Non-pigmented ciliary epithelial cell (primary cell): ENCODE measurements around the gene CYFIP2.
"Not testable (repeated sequence)": the region's sequence is repeated elsewhere in the genome, so short reads cannot be mapped to it uniquely, and the experiment has no call there.

Source experiments
- DNase-seq: peaks from one replicate; pipeline ENCODE4 v3.0.0-alpha.2; 2010; ENCODE audit warnings: low read depth

Gene CYFIP2

DNA sequence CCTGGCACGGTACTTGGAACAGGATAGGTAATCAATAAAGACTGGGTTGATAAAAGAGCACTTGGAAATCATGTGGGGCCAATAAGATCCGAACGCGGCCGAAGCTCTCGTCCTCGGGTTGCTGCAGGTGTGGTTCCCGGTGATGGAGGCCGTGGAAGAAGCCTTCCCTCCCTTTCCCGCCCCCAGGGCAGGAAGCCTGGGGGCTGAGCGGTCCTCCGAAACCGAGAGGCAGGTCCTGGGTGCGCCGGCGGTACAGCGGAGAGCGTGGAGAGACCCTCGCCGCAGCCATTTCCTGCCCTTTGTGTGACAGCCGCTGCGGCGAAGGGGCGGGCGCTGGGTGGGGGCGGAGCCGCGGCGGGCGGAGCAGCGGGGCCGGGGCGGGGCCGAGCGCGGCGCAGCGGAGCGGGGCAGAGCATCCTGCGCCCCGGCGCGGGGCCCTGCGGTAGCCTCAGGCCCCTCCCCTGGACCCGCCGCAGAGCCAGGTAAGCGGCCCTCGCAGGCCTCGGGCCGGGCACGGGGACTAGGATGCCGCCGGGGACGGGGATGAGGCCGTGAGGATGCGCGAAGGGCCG is at the start of gene CYFIP2:
Gene CYFIP2 (plus strand): TSS at position 410 of the 572 bp plus-strand sequence. CDS start 19,239 bp downstream, outside the sequence.
- no peak for DNase-seq

DNA sequence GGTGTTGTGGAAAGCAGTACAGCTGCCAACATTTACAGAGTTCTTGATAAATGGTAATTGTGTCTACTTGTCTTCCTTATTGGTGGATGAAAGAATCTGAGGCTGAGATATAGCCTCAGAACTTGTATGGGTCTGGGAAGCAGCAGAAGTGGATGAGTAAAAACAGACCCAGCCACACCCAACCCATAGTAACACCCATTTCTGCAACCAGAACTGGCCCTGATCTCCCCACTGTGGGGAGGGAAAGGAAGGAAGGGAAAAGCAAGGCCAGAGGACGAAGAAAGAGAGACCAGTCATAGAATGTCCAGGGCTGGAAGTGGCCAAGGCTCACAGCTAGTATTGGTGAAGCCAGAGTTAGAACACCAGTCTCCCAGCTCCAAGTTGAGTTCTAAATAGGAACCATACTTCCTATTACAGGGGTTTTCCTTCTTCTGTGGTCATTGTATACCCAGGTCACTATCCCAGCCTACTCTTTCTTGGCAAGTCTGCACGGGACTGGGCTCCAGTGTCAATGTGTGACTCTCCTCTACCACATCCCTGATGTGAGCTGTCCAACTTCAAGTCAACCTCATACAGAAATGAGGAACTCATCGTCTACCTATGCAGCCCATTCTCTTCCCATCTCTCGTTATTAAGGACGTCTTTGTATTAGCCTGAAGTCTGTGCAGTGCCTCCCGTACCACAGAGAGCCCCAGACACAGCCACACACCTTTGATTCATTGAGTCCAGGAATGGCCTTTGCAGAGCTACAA is 49.4 kb upstream of the CYFIP2 start:
- DNase-seq: no peak

DNA sequence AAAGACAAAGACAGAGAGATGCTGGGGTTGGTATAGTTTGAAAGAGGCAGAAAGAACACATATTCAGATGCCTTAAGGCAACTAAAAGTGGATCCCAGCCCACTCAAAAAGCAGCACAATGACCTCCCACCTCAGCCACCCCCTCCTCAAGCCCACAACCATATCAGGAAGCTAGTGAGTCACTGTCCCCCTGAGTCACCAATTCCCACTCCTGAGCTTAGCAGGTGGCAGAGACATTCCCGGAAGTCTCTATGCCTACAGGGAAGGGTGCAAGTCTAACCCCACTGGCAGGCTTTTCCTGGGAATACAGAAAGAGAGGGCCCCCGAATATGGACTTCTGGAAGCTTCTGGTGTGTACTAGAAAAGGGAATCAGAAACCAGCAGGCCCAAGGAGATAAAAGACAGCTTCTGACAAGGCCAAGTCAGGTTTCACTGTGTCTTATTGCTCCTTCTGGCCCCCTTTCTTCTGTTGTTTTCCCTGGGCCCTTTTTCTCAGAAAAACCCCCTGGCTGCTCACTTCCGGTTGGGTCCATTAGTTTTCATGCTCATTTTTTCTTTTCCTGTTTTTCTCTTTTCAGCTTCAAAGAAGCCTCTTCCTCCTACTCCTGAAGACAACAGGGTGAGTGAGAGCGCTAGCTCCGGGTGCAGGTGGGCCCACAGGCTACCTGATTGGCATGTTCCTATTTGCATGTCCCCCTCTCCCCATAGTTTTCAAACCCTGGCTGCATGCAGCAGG is 48.5 kb upstream of the CYFIP2 start:
- DNase-seq: no peak

DNA sequence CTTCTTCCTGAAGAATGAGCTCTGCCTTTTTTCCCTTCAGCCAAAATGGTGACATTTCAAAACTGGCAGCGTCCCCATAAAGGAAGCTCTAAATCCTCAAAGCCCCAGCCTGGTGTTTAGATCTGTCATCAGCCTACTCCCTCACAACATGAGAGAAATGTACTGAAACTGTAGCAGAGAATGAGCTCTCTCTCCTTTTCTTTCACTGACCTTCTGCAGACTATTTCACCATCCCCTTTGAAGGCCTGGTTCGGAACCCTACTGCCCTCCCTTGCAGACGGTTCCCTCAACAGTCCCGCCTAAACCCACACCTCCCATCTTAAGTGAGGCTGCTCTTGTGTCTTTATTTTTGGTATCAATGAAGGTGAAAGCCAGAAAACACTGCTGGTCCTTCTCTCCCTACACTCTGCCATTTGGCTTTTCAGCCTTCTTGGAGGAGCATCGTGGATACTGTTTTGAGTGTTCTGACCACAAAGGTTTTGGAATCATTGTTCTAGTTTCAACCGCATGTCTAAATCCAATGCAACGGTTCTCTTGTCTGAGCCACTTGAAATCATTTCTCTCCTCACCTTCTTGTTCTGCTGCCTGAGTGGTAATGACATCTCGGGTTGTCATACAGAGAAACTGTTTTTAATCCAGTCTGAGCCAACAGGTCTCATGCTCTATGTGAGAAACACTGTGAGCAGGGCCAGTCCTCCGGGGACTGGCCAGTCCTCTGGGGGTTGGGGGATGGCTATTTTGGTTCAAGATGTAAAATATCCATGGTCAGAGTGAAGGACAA is 46.2 kb upstream of the CYFIP2 start:
- DNase-seq: no peak

DNA sequence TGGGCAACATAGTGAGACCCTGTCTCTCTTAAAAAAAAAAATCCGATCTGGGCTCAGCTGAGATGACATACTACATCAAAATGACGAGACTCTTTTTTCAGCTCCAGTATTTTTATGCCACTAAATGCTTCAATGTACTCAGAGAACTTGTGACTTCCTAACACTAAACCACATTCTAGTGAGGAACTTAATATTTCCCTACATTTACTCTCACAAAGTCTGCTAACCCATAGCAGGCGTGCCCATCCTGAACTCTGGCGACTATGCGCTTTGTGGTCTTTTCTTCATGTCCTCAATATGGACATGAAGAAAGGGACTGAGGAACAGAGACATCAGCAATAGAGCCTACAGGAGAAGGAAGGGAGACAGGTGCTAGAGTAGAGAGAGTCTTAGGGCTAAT is 44.0 kb upstream of the CYFIP2 start:
- DNase-seq: no peak

DNA sequence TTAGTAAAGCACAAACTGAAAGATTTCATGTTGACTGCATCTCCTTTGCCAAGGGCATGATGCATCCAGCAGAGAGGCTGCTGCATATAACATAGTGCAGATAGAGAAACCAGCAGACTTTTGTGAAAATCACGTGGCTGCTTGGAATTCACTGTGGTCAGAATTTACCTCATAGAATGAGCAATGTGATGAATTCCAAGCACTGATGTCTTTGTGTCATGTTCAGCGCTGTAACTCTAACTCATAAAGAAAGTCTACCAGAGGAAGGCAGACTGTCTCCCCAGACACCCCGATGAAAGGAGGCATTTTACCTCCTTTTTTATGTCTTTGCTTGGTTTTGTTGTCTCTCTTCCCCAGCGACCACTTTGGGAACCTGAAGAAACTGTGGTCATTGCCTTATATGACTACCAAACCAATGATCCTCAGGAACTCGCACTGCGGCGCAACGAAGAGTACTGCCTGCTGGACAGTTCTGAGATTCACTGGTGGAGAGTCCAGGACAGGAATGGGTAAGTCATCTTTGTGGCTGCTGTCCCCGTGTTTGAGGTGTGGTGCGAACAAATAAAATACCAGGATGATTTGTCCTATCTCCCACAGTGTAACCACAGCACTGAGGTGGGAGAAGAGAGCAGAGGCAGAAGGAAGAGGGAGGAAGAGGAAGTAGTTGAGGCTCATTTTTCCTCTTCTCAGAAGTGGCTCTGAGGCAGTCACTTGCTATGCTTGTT is 43.3 kb upstream of the CYFIP2 start:
- DNase-seq: peak; percentile 36

DNA sequence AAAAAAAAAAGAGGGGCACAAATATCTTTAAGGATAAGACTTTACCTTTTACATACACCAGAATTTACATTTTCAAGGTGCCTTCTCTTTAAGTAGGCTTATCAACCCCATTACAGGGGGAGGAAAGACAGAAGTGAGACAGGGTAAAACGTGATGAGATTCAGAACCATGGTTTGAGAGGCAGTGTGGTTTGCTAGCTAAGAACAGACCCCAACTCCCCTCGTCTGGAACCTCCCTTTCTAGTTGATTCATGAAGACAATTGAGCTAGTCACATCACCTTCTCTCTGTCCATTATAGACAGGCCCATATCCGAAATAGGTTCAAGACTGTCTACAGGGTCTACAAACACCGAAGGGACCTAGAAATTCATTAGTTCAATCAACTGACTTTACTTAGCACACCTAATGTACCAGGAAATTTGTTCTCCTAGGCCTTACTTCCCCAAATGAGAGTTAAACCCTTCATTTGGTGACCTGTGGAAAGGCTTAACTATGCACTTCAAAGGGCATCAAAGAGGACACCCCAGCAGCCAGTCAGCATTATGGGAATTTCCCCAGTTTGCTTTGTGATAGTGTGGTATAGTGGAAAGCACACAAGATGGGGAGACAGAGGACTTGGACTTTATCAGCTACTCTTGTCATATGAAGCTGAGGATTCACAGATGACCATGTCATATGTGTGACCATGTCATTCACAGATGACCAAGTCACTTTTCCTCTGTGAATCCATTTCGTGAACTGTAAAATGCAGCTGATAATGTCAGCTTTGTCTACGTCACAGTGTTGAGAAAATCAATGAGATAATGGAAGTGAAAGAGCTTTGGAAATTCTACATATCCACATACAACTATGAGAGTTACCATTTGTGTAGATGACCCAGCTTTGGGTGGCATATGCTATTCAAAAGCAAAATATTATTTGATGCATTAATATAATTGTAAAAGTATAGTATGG is 40.2 kb upstream of the CYFIP2 start:
- DNase-seq: no peak

DNA sequence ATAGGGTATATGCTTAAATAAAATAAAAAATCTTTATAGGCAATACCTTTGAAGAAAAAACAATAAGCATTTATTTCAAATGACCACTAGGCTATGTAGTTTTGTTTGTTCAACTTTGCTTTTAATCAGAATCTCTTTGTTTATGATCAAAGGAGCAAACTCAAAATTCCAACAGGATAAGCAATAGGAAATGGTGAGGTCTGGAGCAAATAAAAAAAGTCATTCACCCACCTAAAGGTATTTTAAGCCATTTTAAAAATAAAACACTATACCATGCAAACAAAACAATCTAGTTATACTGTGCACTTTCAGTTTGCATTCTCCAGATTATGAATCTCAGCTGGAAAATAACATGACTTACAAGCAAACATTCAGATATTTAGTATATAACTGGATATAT is 35.3 kb upstream of the CYFIP2 start:
- no peak for DNase-seq

DNA sequence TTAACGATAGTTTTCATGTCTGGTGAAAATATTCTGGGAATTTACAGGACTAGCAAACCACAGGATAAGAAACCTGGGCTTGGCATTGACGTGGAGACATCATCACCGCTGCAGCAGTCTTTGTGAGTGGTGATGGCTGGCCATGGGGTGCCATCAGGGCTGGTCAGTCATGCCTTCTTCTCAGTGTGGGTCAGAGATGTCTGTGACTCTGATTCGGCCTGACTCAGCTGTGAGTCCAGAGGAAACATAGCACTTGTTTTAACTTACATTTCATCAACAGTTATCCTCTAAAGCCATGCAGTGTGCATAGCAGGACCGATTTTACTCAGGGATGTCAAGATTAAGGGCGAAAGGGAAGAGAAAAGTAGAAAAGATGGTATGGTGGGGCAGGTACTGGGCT is 33.2 kb upstream of the CYFIP2 start:
- DNase-seq: no peak

DNA sequence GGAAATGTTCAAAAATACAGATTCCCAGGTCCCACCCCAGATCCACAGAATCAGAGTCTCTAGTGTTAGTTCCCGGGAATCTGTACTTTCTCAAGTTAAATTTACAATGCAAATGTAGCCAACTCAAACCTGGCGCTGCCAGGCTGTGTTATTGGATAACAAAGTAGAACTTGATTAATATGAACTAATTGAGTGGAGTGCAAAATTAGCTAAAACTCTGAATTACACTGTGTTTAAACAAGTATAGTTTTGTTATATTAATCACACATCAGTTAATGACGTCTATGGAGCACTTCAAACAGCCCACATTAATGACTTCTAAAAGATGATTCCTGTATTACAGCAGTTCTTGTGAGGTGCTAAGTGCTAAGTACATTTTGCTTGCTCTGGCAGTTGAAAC is 32.4 kb upstream of the CYFIP2 start:
- no peak for DNase-seq

DNA sequence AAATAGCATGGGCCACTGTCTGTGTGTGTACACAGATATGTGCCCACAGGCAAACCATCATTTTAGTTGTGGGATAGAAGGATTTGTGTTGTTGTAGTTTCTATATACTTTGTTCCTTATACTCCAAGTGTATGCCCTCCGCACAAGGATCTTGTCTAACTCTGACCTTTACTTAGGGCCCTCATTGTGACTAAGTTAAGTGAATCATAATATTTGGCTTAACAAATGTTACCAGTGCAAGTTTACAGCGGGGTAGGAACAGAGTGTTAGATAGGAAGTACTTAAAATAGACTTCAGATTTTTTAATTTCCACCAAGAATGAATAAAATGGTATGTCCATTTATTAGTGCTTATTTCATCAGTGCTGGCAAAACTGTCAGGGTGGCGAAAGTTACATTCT is 29.5 kb upstream of the CYFIP2 start:
- DNase-seq: no peak

DNA sequence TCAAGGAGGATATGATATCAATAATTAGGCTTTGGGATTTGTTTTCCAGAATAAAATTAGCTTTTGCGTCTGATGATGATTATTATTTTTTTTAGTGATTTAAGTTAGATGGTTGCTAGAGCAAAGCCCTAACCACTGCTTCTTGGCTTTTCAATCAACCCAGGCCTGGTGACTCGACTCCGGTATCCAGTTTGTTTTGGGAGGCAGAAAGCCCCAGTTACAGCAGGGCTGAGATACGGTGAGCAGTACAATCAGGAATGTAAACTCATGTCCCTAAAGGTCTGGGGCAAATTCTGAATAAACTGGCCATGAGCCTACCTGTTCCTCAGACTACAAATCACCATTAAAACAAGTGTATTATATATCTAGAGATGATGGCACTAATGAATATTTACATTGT is 24.4 kb upstream of the CYFIP2 start:
- DNase-seq: no peak

DNA sequence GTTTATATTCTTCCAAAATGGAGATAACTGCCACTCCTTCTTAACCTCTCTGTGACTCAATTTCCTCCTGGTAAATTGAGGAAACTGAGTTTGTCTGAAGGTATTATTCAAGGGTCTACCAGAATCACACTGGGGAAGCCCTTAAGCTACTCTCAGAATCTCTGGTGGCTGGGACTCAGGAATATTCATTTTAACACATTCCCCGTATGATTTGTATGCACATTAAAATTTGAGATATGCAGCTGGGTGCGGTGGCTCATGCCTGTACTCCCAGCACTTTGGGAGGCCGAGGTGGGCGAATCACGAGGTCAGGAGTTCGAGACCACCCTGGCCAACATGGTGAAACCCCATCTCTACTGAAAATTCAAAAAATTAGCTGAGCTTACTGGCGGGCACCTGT is 21.2 kb upstream of the CYFIP2 start:
- not testable (repeated sequence) for DNase-seq

DNA sequence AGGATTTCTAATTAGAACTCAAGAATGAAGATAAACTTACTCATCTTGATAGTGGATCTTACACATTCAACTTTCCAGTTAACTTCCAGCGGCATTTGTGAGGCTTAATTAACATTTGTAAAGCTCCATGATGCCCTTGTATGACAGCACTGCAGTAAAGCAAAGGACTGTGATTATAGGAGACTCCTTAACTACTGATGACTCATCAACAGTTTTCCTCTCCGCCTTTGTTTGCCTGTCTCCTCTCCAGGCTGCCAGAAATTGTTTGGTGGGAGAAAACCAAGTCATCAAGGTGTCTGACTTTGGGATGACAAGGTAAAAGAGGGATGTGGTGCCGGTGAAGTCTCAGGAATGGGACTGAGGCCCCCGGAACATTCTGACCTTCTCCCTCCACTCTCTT is 20.4 kb upstream of the CYFIP2 start:
- DNase-seq: no peak

DNA sequence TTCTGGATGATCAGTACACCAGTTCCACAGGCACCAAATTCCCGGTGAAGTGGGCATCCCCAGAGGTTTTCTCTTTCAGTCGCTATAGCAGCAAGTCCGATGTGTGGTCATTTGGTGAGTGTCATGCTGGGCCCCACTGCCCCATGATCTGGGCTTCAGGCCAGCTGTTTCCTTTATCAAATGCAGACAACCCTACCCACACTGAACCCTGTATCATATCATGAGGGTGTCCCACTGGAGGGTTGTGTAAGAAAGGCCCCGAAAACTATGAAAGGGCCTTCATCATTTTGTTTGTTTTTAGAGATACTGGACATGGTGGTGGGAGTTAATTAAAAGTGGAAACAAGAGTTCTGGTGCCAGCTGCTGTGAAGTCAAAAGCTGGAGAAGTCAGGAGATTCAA is 20.0 kb upstream of the CYFIP2 start:
- DNase-seq: no peak

DNA sequence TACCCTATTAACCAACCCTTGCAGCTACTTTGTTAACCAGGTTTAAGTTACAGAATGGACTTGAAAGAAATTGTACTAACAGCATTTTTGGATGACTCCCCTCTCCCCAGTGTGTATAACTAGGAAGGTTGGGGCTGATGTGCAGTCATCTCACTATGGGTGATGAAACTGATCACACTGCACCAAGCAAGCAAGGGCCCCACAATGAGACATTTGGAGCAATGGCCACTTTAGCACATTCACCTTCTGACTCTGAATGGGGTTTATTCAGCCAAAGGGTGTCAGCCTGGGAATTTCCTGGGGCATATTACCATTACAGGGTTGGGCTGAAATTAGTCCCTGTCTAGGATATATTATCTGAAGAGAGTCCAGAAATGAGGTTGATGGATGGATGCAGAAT is 18.7 kb upstream of the CYFIP2 start:
- DNase-seq: no peak

DNA sequence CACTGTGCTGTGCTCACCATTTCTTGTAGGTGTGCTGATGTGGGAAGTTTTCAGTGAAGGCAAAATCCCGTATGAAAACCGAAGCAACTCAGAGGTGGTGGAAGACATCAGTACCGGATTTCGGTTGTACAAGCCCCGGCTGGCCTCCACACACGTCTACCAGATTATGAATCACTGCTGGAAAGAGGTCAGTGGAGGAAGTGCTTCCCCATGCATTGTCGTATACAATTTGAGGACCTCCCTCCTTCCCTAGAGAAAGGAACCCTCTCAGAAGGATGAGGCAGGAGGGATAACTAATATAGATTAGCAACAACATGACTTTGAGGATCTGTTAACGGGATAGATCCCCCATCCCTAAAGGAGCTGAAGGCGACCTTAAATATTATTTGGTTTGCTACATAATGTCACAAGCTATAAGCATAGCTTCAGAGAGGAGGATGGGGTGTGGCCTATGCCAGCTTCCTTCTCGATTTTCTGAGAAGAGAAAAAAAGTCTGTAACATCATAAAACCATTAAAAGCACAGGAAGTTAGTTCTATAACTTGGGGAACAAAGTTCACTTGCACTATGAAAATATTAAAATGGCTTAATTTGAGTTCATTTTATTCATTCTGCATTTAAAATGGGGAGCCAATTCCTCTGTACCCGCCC is 17.0 kb upstream of the CYFIP2 start:
- DNase-seq: no peak

DNA sequence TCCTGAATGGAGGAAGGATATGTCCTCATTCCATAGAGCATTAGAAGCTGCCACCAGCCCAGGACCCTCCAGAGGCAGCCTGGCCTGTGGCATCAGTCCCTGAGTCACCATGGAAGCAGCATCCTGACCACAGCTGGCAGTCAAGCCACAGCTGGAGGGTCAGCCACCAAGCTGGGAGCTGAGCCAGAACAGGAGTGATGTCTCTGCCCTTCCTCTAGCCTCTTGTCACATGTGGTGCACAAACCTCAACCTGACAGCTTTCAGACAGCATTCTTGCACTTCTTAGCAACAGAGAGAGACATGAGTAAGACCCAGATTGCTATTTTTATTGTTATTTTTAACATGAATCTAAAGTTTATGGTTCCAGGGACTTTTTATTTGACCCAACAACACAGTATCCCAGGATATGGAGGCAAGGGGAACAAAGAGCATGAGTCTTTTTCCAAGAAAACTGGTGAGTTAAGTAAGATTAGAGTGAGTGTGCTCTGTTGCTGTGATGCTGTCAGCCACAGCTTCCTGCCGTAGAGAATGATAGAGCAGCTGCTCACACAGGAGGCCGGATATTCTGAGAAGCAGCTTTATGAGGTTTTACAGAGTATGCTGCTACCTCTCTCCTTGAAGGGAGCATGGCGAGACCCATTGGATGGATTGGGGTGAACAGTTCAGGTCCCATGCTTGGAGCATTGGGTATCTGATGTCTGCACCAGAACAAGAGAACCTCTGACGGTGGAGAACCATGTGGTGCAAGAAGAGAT is 13.0 kb upstream of the CYFIP2 start:
- DNase-seq: peak; percentile 18

DNA sequence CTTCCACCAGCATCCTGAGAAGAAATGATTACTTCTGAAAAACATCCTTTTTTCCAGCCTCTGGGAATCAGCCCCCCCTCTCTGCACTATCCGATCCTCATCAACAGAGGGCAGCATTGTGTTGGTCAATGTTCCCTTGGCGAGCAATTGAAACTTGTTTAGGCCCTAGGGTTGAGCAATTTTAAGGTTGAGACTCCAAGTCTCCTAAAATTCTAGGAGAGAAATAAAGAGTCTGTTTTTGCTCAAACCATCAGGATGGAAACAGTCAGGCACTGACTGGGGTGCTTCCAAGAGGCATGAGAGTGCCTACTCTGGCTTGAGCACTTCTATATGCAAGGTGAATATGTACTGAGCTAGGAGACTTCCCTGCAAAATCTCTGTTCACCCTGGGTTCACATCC is 12.4 kb upstream of the CYFIP2 start:
- peak; percentile 9 for DNase-seq
